ENCODE measurements around the gene APH1A.
"Not testable (repeated sequence)": the region's sequence is repeated elsewhere in the genome, so short reads cannot be mapped to it uniquely, and the experiment has no call there.

APH1A gene

GRCh38 chr1:150268705-150269403 is at the start of gene APH1A:
APH1A (minus strand) TSS chr1:150269016; CDS start chr1:150268810, 206 bp downstream.
- DNase-seq (ENCODE audit: low spot score), result peak; percentile 92

- not testable (repeated sequence) for DNase-seq (ENCODE audit: low spot score)
These were observed 45.9 kb upstream of the APH1A start for GRCh38 chr1:150314691-150315090.

GRCh38 chr1:150311762-150312161 is 42.9 kb upstream of the APH1A start:
- DNase-seq (ENCODE audit: low spot score), result no peak

GRCh38 chr1:150309758-150310508 is 41.1 kb upstream of the APH1A start:
- DNase-seq (ENCODE audit: low spot score), result no peak

GRCh38 chr1:150308585-150308984 is 39.8 kb upstream of the APH1A start:
- not testable (repeated sequence) for DNase-seq (ENCODE audit: low spot score)

- no peak for DNase-seq (ENCODE audit: low spot score)
These were observed 34.1 kb upstream of the APH1A start for GRCh38 chr1:150302902-150303301.

- DNase-seq (ENCODE audit: low spot score), result no peak
These were observed 33.5 kb upstream of the APH1A start for GRCh38 chr1:150302338-150302737.

GRCh38 chr1:150299716-150300115 is 30.9 kb upstream of the APH1A start:
- DNase-seq (ENCODE audit: low spot score), result no peak

GRCh38 chr1:150295476-150295875 is 26.7 kb upstream of the APH1A start:
- DNase-seq (ENCODE audit: low spot score), result no peak

- DNase-seq (ENCODE audit: low spot score), result peak; percentile 63
These were observed 24.8 kb upstream of the APH1A start, which contains the start of gene MRPS21 for GRCh38 chr1:150293433-150294253. MRPS21 (plus strand) TSS chr1:150293861; CDS start chr1:150294367, 506 bp downstream.

GRCh38 chr1:150288822-150289221 is 20.0 kb upstream of the APH1A start:
- no peak for DNase-seq (ENCODE audit: low spot score)

GRCh38 chr1:150288382-150288781 is 19.6 kb upstream of the APH1A start:
- no peak for DNase-seq (ENCODE audit: low spot score)

GRCh38 chr1:150283260-150283659 is 14.4 kb upstream of the APH1A start:
- DNase-seq (ENCODE audit: low spot score), result no peak

GRCh38 chr1:150282558-150282958 is 13.7 kb upstream of the APH1A start:
- DNase-seq (ENCODE audit: low spot score), result no peak

- peak; percentile 64 for DNase-seq (ENCODE audit: low spot score)
These were observed 13.1 kb upstream of the APH1A start, which contains the start of gene CIART for GRCh38 chr1:150281758-150282557. CIART (plus strand) TSS chr1:150282554; CDS start chr1:150283268, 714 bp downstream.

GRCh38 chr1:150281221-150281757 is 12.5 kb upstream of the APH1A start:
- DNase-seq (ENCODE audit: low spot score), result no peak

- DNase-seq (ENCODE audit: low spot score), result no peak
These were observed 11.4 kb upstream of the APH1A start for GRCh38 chr1:150280138-150280707.

- DNase-seq (ENCODE audit: low spot score), result no peak
These were observed 4.5 kb upstream of the APH1A start for GRCh38 chr1:150273311-150273710.

- no peak for DNase-seq (ENCODE audit: low spot score)
These were observed 2.6 kb upstream of the APH1A start for GRCh38 chr1:150271291-150271959.

GRCh38 chr1:150269451-150269850 is 635 bp upstream of the APH1A start:
- DNase-seq (ENCODE audit: low spot score), result no peak

Data from HuH-7.5 (cell line).